Suprapubic skin (tissue), 4 donors: Measurements from ENCODE around the gene RIC8A.

ENCODE experiments used
- EP300 ChIP-seq: sonication (generic); formaldehyde crosslinking; IDR thresholded peaks from one replicate; pipeline ENCODE4 v1.6.1; 2017; ENCODE audit warnings: antibody characterized with exemption
- POLR2A ChIP-seq, 2 donors: fragments of 450-650 bp; IDR thresholded peaks; one replicate each; pipeline ENCODE4 v1.6.1; 2017; ENCODE audit warnings: antibody characterized with exemption in 2 of 2, mild to moderate bottlenecking in 2 of 2, moderate library complexity in 2 of 2
- POLR2AphosphoS5 ChIP-seq, 3 donors: sonication (generic); formaldehyde crosslinking; IDR thresholded peaks; one replicate each; pipeline ENCODE4 v1.6.1; 2017; ENCODE audit warnings: antibody characterized with exemption in 3 of 3
- TF ChIP-seq, protein P1 (sequence below), 2 donors: fragments of 200-600 bp in 1 of 2; fragments of 450-650 bp in 1 of 2; sonication (generic) in 1 of 2; IDR thresholded peaks; one replicate each; pipeline ENCODE4 v1.5.1; 2016 to 2019; ENCODE audit warnings: antibody characterized with exemption in 2 of 2, mild to moderate bottlenecking in 1 of 2, moderate library complexity in 1 of 2

DNA sequence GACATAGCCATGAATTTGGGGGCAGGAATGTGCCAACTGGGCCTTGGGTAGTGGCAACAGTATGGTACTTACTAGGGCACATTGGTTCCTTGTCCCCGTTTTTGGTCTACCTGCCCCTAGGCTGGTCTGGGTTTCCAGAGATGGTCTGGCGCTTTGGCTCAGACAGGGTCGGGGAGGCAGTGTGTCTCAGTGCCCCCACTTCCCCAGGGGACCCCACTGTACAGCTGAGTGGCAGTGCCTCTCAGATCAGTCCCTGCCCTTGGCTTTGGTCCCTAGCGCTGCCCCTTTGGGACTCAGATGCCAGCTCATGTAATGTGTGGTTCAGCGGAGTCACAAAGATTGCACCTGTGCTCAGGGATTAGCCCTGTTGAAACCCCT, 3.3 kb downstream of the RIC8A start:
- TF ChIP-seq POLR2AphosphoS5 (IDR thresholded peaks at IDR 0.05) = no peak
- no peak for TF ChIP-seq POLR2A (IDR thresholded peaks at IDR 0.05)
- TF ChIP-seq, protein P1, sequence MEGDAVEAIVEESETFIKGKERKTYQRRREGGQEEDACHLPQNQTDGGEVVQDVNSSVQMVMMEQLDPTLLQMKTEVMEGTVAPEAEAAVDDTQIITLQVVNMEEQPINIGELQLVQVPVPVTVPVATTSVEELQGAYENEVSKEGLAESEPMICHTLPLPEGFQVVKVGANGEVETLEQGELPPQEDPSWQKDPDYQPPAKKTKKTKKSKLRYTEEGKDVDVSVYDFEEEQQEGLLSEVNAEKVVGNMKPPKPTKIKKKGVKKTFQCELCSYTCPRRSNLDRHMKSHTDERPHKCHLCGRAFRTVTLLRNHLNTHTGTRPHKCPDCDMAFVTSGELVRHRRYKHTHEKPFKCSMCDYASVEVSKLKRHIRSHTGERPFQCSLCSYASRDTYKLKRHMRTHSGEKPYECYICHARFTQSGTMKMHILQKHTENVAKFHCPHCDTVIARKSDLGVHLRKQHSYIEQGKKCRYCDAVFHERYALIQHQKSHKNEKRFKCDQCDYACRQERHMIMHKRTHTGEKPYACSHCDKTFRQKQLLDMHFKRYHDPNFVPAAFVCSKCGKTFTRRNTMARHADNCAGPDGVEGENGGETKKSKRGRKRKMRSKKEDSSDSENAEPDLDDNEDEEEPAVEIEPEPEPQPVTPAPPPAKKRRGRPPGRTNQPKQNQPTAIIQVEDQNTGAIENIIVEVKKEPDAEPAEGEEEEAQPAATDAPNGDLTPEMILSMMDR (IDR thresholded peaks at IDR 0.05) = no peak
- no peak for TF ChIP-seq EP300
